ENCODE results near the gene SH2D3C. TPM values are rescaled to one million over a fixed set of nuclear protein-coding genes. Genes with fewer than 3 reads are reported as not detected.

Gene SH2D3C
- total RNA-seq, 1 donor from 2014 or later = 0.17 TPM

- peaks cover 13% of the 10 kb centered on the region for H3K27me3 ChIP-seq (ENCODE audit: control insufficient read depth, insufficient read depth, low read length)
- TF ChIP-seq CTCF (IDR thresholded peaks at IDR 0.05; ENCODE audit: insufficient read depth, low read length, poor library complexity, severe bottlenecking) = no peak
- no peak overlapping the region for H3K4me3 ChIP-seq (ENCODE audit: low read depth, low read length)
- no peaks in the 10 kb centered on the region for H3K36me3 ChIP-seq (ENCODE audit: control insufficient read depth, insufficient read depth, low read length)
- DNase-seq (ENCODE audit: low read depth) = no peak
These were observed 5.9 kb downstream of the SH2D3C start for GRCh38 chr9:127772603-127773002.

GRCh38 chr9:127771570-127772189 is 6.8 kb downstream of the SH2D3C start:
- Histone ChIP-seq H3K4me3 (ENCODE audit: low read depth, low read length) (no peak overlapping the region), H3K36me3 (ENCODE audit: control insufficient read depth, insufficient read depth, low read length) (no peaks in the 10 kb centered on the region), H3K27me3 (ENCODE audit: control insufficient read depth, insufficient read depth, low read length) (peaks cover 11% of the 10 kb centered on the region)
- DNase-seq (ENCODE audit: low read depth) = no peak
- no peak for TF ChIP-seq CTCF (IDR thresholded peaks at IDR 0.05; ENCODE audit: insufficient read depth, low read length, poor library complexity, severe bottlenecking)

GRCh38 chr9:127770905-127771569 is 7.4 kb downstream of the SH2D3C start:
- H3K27me3 ChIP-seq (ENCODE audit: control insufficient read depth, insufficient read depth, low read length) = peaks cover 8% of the 10 kb centered on the region
- DNase-seq (ENCODE audit: low read depth) = peak; percentile 77
- H3K36me3 ChIP-seq (ENCODE audit: control insufficient read depth, insufficient read depth, low read length) = no peaks in the 10 kb centered on the region
- TF ChIP-seq CTCF (IDR thresholded peaks at IDR 0.05; ENCODE audit: insufficient read depth, low read length, poor library complexity, severe bottlenecking) = no peak
- H3K4me3 ChIP-seq (ENCODE audit: low read depth, low read length) = peak overlapping the region; percentile 41

- Histone ChIP-seq H3K27me3 (ENCODE audit: control insufficient read depth, insufficient read depth, low read length) (peaks cover 10% of the 10 kb centered on the region), H3K36me3 (ENCODE audit: control insufficient read depth, insufficient read depth, low read length) (no peaks in the 10 kb centered on the region), H3K4me3 (ENCODE audit: low read depth, low read length) (no peak overlapping the region)
- TF ChIP-seq CTCF (IDR thresholded peaks at IDR 0.05; ENCODE audit: insufficient read depth, low read length, poor library complexity, severe bottlenecking) = no peak
- DNase-seq (ENCODE audit: low read depth) = no peak
These were observed 7.9 kb downstream of the SH2D3C start for GRCh38 chr9:127770583-127770904.

- no peak for TF ChIP-seq CTCF (IDR thresholded peaks at IDR 0.05; ENCODE audit: insufficient read depth, low read length, poor library complexity, severe bottlenecking)
- Histone ChIP-seq H3K36me3 (ENCODE audit: control insufficient read depth, insufficient read depth, low read length) (no peaks in the 10 kb centered on the region), H3K4me3 (ENCODE audit: low read depth, low read length) (no peak overlapping the region), H3K27me3 (ENCODE audit: control insufficient read depth, insufficient read depth, low read length) (peaks cover 10% of the 10 kb centered on the region)
- no peak for DNase-seq (ENCODE audit: low read depth)
These were observed 8.4 kb downstream of the SH2D3C start for GRCh38 chr9:127769929-127770582.
